GM19468 (cell line): ENCODE results near the gene PNPLA6.
A peak's percentile ranks its signal among the peaks of the same experiment; 100 is the strongest.

Source experiments
- ATAC-seq: cut with Tn5 transposase; IDR thresholded peaks from one replicate; pipeline ENCODE4 v1.9.1; 2021; ENCODE audit warnings: mild to moderate bottlenecking, moderate library complexity, moderate number of reproducible peaks; ENCODE audit not compliant: unreplicated experiment; ENCODE audit errors: extremely low read depth

PNPLA6 gene

GRCh38 chr19:7535047-7535997, at the start of gene PNPLA6:
Gene PNPLA6, plus strand, starts transcription at chr19:7535717. Its CDS starts 72 bp downstream, at chr19:7535789.
- peak; percentile 23 for ATAC-seq

- no peak for ATAC-seq
Measured at GRCh38 chr19:7486923-7487322, 48.6 kb upstream of the PNPLA6 start.

- peak; percentile 46 for ATAC-seq
Measured at GRCh38 chr19:7488736-7489353, 46.7 kb upstream of the PNPLA6 start, which contains the start of gene PEX11G. Gene PEX11G, minus strand, starts transcription at chr19:7489035. Its CDS starts 25 bp downstream, at chr19:7489010.

DNA sequence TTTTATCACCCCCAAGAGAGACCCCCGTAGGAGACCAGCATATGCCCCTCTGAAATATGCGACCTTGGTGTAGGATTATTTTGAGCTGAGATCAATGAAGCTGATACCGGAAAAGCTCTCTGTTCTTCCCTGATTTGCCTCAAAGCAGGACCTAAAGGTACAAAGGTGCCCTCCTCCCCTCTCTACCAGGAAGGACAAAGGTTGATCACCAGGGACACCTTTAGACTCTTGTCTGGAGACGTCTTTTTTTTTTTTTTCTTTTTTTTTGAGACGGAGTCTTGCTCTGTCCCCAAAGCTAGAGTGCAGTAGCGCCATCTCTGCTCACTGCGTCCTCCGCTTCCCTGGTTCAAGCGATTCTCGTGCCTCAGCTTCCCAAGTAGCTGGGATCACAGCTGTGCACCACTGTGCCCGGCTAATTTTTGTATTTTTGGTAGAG, 45.9 kb upstream of the PNPLA6 start:
- ATAC-seq: no peak

DNA sequence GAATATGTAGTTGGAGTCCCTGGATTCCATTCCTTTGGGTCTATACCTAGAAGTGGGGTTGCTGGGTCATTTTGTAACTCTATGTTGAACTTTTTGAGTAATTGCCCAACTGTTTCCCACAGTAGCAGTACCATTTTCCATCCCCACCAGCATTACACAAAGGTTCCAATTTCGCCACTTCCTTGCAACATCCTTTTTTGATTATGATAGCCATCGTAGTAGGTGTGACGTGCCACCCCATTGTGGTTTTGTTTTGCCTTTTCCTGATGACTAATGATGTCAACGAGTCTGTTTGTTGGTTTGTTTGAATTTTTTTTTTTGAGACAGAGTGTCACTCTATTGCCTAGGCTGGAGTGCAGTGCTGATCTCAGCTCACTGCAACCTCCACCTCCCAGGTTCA, 43.4 kb upstream of the PNPLA6 start:
- ATAC-seq: no peak

DNA sequence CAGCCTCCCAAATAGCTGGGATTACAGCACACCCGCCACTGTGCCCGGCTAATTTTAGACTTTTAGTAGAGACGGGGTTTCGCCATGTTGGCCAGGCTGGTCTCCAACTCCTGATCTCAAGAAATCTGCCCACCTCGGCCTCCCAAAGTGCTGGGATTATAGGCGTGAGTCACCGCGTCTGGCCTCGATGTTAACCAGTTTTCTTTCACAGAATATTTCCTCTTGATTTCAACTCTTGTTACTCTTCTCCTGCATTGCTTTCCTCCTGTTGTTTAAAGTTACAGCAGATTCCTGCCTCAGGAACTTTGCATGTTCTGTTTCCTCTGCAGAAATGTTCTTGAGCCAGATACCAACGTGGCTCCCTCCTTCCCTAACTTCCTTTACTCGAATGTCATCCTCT, 43.0 kb upstream of the PNPLA6 start:
- no peak for ATAC-seq

- ATAC-seq: no peak
Measured at GRCh38 chr19:7494416-7495098, 41.0 kb upstream of the PNPLA6 start.

GRCh38 chr19:7497292-7497691, 38.2 kb upstream of the PNPLA6 start:
- ATAC-seq: no peak

DNA sequence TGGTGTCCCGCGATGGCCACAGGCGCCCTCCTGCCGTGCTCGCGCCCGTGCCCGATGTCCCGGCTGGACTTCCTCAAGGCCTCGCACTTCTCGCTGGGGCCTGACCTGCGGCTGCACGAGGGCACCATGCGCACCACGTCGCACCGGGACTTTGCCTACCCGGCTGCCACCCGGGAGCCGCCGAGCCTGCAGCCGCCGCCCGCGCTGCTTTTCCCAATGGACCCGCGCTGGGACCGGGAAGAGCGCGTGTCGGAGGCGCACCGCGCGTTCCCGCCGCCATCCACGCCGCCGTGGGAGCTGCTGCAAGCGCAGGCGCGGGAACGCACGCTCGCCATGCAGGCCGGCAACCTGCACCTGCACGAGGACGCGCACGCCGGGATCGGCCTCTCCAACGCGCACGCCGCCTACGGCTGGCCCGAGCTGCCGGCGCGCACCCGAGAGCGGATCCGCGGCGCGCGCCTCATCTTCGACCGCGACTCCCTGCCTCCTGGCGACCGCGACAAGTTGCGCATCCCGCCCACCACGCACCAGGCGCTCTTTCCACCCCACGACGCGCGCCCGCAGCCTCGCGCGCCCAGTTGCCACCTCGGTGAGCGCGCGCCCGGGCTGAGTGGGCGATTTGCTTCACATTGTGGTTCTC, 34.6 kb upstream of the PNPLA6 start:
- ATAC-seq: no peak

- ATAC-seq: no peak
Measured at GRCh38 chr19:7502552-7502951, 33.0 kb upstream of the PNPLA6 start.

GRCh38 chr19:7504684-7505083, 30.8 kb upstream of the PNPLA6 start:
- no peak for ATAC-seq

DNA sequence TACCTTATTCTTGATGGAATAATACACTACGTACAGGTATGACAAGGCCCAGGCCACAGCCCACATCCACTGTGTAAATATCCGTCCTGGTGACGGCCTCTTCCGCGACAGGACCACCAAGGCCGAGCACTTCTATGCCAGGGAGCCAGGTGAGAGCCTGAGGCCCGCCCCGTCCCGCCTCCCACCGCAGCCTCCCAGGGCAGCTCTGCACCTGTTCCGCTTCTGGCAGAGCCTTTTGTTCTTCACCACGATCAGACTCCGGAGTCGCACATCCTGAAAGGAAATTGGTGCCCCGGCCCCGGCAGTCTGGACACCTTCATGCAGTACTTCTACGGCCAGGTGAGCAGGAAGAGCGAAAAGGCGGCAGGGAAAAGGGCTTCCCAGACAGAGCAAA, 30.2 kb upstream of the PNPLA6 start:
- ATAC-seq: no peak

DNA sequence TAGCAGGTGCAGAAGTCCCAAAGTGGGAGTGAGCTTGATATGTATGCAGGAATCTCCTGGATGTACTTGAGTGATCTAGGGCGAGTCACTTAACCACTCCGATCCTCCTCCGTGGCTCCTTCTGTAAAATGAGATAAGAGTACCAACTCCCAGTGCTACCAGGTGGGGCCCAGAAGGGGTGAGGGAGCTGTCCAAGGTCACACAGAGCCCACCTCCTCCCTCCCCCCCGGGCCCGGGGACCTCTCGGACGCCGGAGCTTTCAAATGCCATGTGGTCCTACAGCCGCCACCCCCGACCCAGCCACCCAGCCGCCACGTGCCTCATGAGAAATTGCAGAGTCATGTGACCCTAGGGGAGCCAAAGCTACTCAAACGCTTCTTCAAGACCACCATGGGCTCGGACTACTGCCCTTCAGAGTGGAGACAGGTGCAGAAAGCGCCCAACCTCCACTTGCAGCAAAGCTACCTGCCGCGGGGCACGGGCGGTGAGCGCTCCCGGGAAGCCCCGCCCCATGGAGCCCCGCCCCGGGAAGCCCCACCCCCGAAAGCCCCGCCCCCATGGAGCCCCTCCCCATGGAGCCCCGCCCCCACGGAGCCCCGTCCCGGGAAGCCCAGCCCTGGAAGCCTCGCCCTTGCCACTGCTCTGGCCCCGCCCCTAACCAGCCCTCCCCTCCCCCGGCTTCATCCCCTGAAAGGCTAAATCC, 29.7 kb upstream of the PNPLA6 start:
- ATAC-seq: no peak

- ATAC-seq: no peak
Measured at GRCh38 chr19:7506385-7507328, 28.9 kb upstream of the PNPLA6 start.

DNA sequence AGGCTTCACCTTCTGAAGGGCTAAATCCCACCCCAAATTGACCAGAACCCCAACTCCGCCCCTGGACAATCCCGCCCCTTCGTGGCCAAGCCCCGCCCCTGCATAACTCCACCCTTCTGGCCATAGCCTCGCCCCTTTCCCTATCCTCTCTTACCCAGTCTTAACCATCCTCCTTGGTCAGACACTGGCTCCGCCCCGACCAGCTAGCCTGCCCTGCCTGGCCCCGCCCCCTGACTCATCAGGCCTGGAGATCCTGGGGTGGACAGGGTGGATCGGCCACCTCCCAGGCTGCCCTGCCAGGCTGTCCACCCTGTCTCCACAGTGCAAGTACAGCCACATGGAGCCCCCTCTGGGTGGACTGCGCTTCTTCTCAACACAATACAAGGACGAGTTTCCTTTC, 27.6 kb upstream of the PNPLA6 start:
- no peak for ATAC-seq

GRCh38 chr19:7509625-7510024, 25.9 kb upstream of the PNPLA6 start:
- ATAC-seq: no peak

- ATAC-seq: no peak
Measured at GRCh38 chr19:7512400-7512851, 23.1 kb upstream of the PNPLA6 start.

DNA sequence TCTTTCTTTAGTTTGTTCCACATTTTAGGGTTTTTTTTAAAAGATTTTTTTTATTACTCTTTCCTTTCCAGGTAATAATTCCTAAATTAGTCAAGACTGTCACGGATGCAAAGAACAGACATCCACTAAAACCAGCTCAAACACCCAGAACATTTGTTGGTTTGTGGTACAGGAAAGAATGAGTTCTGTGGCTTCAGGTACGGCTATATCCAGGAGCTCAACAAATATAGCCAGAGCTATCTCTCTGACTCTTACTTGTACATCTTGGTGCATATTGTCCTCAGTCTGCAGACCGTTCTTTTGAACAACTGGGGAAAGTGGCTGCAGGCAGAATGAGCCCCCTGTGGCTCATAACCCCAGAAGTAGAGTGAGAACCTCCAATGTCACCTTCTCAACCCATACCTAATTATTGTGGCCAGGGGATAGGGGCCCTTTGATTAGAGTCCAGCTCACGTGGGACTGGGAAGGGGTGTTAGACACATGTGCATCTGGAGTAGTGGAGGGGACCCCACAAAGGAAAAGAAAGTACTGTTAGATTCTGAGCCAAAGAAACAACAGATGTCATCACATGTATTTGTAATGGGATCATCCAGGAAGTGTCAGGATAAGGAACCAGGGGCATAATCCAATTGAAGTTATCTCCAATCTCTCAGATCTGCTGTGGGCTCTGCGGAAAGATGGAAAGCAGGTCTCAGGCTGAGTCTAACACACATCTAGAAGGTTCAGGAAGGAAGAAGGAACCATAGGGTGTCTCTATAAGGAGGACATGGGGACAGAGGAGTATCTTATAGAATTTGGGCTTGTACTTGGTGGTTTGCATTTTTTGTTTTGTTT, 21.5 kb upstream of the PNPLA6 start:
- ATAC-seq: no peak
